Stimulated activated naive CD8-positive, alpha-beta T cell treated with anti-CD3 and anti-CD28 coated beads, Interleukin-15, amount 100 ng/mL, for 72 hours (primary cell): ENCODE results near the gene TET1.
"Not testable (repeated sequence)": the region's sequence is repeated elsewhere in the genome, so short reads cannot be mapped to it uniquely, and the experiment has no call there.

Source experiments
- ATAC-seq: fragments of 150-1000 bp; cut with Tn5 transposase; 2 replicates; pipeline ENCODE4 v1.10.0; 2021; ENCODE audit warnings: mild to moderate bottlenecking, moderate library complexity
- DNase-seq, 2 donors: peaks; one replicate each; pipeline ENCODE4 v3.0.0; 2021 to 2022
- H3K27ac Mint-ChIP-seq, 2 donors: one replicate each; pipeline ENCODE4 v1.8.0; 2022; ENCODE audit warnings: mild to moderate bottlenecking in 2 of 2, mixed read lengths in 2 of 2, moderate library complexity in 2 of 2
- H3K27me3 Mint-ChIP-seq: one replicate; pipeline ENCODE4 v1.8.0; 2022; ENCODE audit warnings: mixed read lengths
- H3K4me1 Mint-ChIP-seq: one replicate; pipeline ENCODE4 v1.8.0; 2022; ENCODE audit warnings: mild to moderate bottlenecking, mixed read lengths
- H3K4me3 Mint-ChIP-seq, 2 donors: one replicate each; pipeline ENCODE4 v1.8.0; 2022; ENCODE audit warnings: mild to moderate bottlenecking in 2 of 2, mixed read lengths in 2 of 2, moderate library complexity in 1 of 2
- H3K9me3 Mint-ChIP-seq, 2 donors: one replicate each; pipeline ENCODE4 v1.8.0; 2022; ENCODE audit warnings: mixed read lengths in 2 of 2

Gene TET1

GRCh38 chr10:68700197-68700596 is 140.1 kb downstream of the TET1 start:
- H3K27me3 Mint-ChIP-seq = no peaks in the 10 kb centered on the region
- peak overlapping the region in 1 of 2 donors; percentile 19 for H3K27ac Mint-ChIP-seq
- H3K4me1 Mint-ChIP-seq = no peaks in the 10 kb centered on the region
- no peak for DNase-seq
- no peak for ATAC-seq
- H3K4me3 Mint-ChIP-seq = no peak overlapping the region
- H3K9me3 Mint-ChIP-seq = no peaks in the 10 kb centered on the region

- ATAC-seq = no peak
- Mint-ChIP-seq H3K9me3 (no peaks in the 10 kb centered on the region), H3K4me3 (no peak overlapping the region), H3K27me3 (no peaks in the 10 kb centered on the region), H3K27ac (no peak overlapping the region), H3K4me1 (no peaks in the 10 kb centered on the region)
- DNase-seq = no peak
These were observed 145.4 kb downstream of the TET1 start for GRCh38 chr10:68705548-68705947.

GRCh38 chr10:68708987-68709386 is 148.8 kb downstream of the TET1 start:
- not testable (repeated sequence) for H3K4me3 Mint-ChIP-seq, H3K9me3 Mint-ChIP-seq, H3K27me3 Mint-ChIP-seq, DNase-seq, H3K27ac Mint-ChIP-seq, H3K4me1 Mint-ChIP-seq, ATAC-seq

GRCh38 chr10:68713065-68713464 is 152.9 kb downstream of the TET1 start:
- ATAC-seq, H3K4me1 Mint-ChIP-seq, DNase-seq, H3K4me3 Mint-ChIP-seq, H3K27ac Mint-ChIP-seq, H3K9me3 Mint-ChIP-seq, H3K27me3 Mint-ChIP-seq: not testable (repeated sequence)

- ATAC-seq (no peak), DNase-seq (no peak)
- no peaks in the 10 kb centered on the region for H3K27me3 Mint-ChIP-seq
- no peaks in the 10 kb centered on the region for H3K9me3 Mint-ChIP-seq
- H3K4me1 Mint-ChIP-seq = peaks cover 7% of the 10 kb centered on the region
- no peak overlapping the region for H3K4me3 Mint-ChIP-seq
- no peak overlapping the region for H3K27ac Mint-ChIP-seq
These were observed 157.3 kb downstream of the TET1 start for GRCh38 chr10:68717435-68717834.

GRCh38 chr10:68720793-68721672 is 160.9 kb downstream of the TET1 start, which contains the start of gene CCAR1:
CCAR1 (plus strand) TSS chr10:68721239; CDS start chr10:68722505, 1,266 bp downstream.
- Mint-ChIP-seq H3K27ac (peak within 1 kb of the TSS; percentile 98 to 99), H3K9me3 (no peaks in the 10 kb centered on the region), H3K4me3 (peak within 1 kb of the TSS; percentile 89 to 99), H3K4me1 (peaks cover 17% of the 10 kb centered on the region), H3K27me3 (no peaks in the 10 kb centered on the region)
- ATAC-seq (peak; percentile 100), DNase-seq (peak; percentile 96 to 98)

- DNase-seq (no peak), ATAC-seq (peak; percentile 18)
- peaks cover 17% of the 10 kb centered on the region for H3K4me1 Mint-ChIP-seq
- peak overlapping the region; percentile 96 to 98 for H3K27ac Mint-ChIP-seq
- H3K27me3 Mint-ChIP-seq = no peaks in the 10 kb centered on the region
- no peaks in the 10 kb centered on the region for H3K9me3 Mint-ChIP-seq
- H3K4me3 Mint-ChIP-seq = peak overlapping the region; percentile 89 to 99
These were observed 161.7 kb downstream of the TET1 start for GRCh38 chr10:68721673-68722335.

- DNase-seq = no peak
- no peaks in the 10 kb centered on the region for H3K9me3 Mint-ChIP-seq
- H3K27ac Mint-ChIP-seq = peak overlapping the region in 1 of 2 donors; percentile 54
- peaks cover 31% of the 10 kb centered on the region for H3K4me1 Mint-ChIP-seq
- ATAC-seq = no peak
- no peak overlapping the region for H3K4me3 Mint-ChIP-seq
- H3K27me3 Mint-ChIP-seq = no peaks in the 10 kb centered on the region
These were observed 164.9 kb downstream of the TET1 start for GRCh38 chr10:68725016-68725415.

- no peaks in the 10 kb centered on the region for H3K9me3 Mint-ChIP-seq
- H3K27ac Mint-ChIP-seq = peak overlapping the region in 1 of 2 donors; percentile 80
- H3K4me3 Mint-ChIP-seq = no peak overlapping the region
- ATAC-seq (no peak), DNase-seq (no peak)
- H3K4me1 Mint-ChIP-seq = peaks cover 27% of the 10 kb centered on the region
- no peaks in the 10 kb centered on the region for H3K27me3 Mint-ChIP-seq
These were observed 167.0 kb downstream of the TET1 start for GRCh38 chr10:68727146-68727545.

GRCh38 chr10:68732651-68733050 is 172.5 kb downstream of the TET1 start:
- Mint-ChIP-seq H3K4me3 (no peak overlapping the region), H3K27me3 (no peaks in the 10 kb centered on the region), H3K27ac (no peak overlapping the region), H3K9me3 (no peaks in the 10 kb centered on the region), H3K4me1 (peaks cover 14% of the 10 kb centered on the region)
- DNase-seq (no peak), ATAC-seq (no peak)

GRCh38 chr10:68734349-68734748 is 174.2 kb downstream of the TET1 start:
- Mint-ChIP-seq H3K4me3 (no peak overlapping the region), H3K9me3 (no peaks in the 10 kb centered on the region), H3K27me3 (no peaks in the 10 kb centered on the region), H3K4me1 (peaks cover 5% of the 10 kb centered on the region), H3K27ac (no peak overlapping the region)
- ATAC-seq = no peak
- no peak for DNase-seq

GRCh38 chr10:68735119-68735518 is 175.0 kb downstream of the TET1 start:
- Mint-ChIP-seq H3K27me3 (no peaks in the 10 kb centered on the region), H3K4me3 (no peak overlapping the region), H3K4me1 (peaks cover 5% of the 10 kb centered on the region), H3K9me3 (no peaks in the 10 kb centered on the region), H3K27ac (no peak overlapping the region)
- no peak for DNase-seq
- ATAC-seq = no peak

GRCh38 chr10:68735739-68736138 is 175.6 kb downstream of the TET1 start:
- H3K27ac Mint-ChIP-seq = peak overlapping the region; percentile 25 to 80
- H3K27me3 Mint-ChIP-seq, H3K9me3 Mint-ChIP-seq: not testable (repeated sequence)

GRCh38 chr10:68740676-68741075 is 180.5 kb downstream of the TET1 start:
- H3K4me3 Mint-ChIP-seq, H3K27me3 Mint-ChIP-seq, H3K27ac Mint-ChIP-seq, DNase-seq, ATAC-seq, H3K9me3 Mint-ChIP-seq, H3K4me1 Mint-ChIP-seq: not testable (repeated sequence)

More at GRCh38 chr10:68735739-68736138, 175.6 kb downstream of the TET1 start:
- DNase-seq, ATAC-seq, H3K4me1 Mint-ChIP-seq, H3K4me3 Mint-ChIP-seq: not testable (repeated sequence)

- DNase-seq (no peak), ATAC-seq (no peak)
- H3K9me3 Mint-ChIP-seq = no peaks in the 10 kb centered on the region
- no peaks in the 10 kb centered on the region for H3K27me3 Mint-ChIP-seq
- no peaks in the 10 kb centered on the region for H3K4me1 Mint-ChIP-seq
- H3K4me3 Mint-ChIP-seq = no peak overlapping the region
- no peak overlapping the region for H3K27ac Mint-ChIP-seq
These were observed 182.3 kb downstream of the TET1 start for GRCh38 chr10:68742397-68742796.
